DMS114 treated with DMSO at 0.1 percent for 48 hours (cell line): ENCODE data around the gene NCOR1.
"Not testable (repeated sequence)": the region's sequence is repeated elsewhere in the genome, so short reads cannot be mapped to it uniquely, and the experiment has no call there.

Source experiments
- DNase-seq: peaks from one replicate; lab custom pipeline; 2025; ENCODE audit not compliant: unreplicated experiment; lab: John Stamatoyannopoulos, UW

Gene NCOR1

GRCh38 chr17:16215273-16215964, at the start of gene NCOR1:
Gene NCOR1 (minus strand): TSS chr17:16215534. CDS start chr17:16194569, 20,965 bp downstream.
- peak; percentile 24 for DNase-seq

GRCh38 chr17:16262201-16262600, 46.9 kb upstream of the NCOR1 start:
- no peak for DNase-seq

- DNase-seq: no peak
These were observed 45.7 kb upstream of the NCOR1 start for GRCh38 chr17:16261049-16261448.

GRCh38 chr17:16259926-16260325, 44.6 kb upstream of the NCOR1 start:
- DNase-seq: no peak

GRCh38 chr17:16258901-16259300, 43.6 kb upstream of the NCOR1 start:
- no peak for DNase-seq

- no peak for DNase-seq
These were observed 40.2 kb upstream of the NCOR1 start for GRCh38 chr17:16255481-16255921.

- DNase-seq: no peak
These were observed 39.6 kb upstream of the NCOR1 start for GRCh38 chr17:16254773-16255400.

GRCh38 chr17:16251556-16251955, 36.2 kb upstream of the NCOR1 start:
- DNase-seq: no peak

GRCh38 chr17:16251043-16251442, 35.7 kb upstream of the NCOR1 start:
- DNase-seq: no peak

- DNase-seq: no peak
These were observed 35.3 kb upstream of the NCOR1 start for GRCh38 chr17:16250635-16251034.

- no peak for DNase-seq
These were observed 32.3 kb upstream of the NCOR1 start for GRCh38 chr17:16247586-16247984.

- DNase-seq: no peak
These were observed 28.6 kb upstream of the NCOR1 start for GRCh38 chr17:16243801-16244567.

GRCh38 chr17:16243385-16243784, 28.1 kb upstream of the NCOR1 start:
- no peak for DNase-seq

- DNase-seq: no peak
These were observed 26.6 kb upstream of the NCOR1 start for GRCh38 chr17:16241906-16242399.

- no peak for DNase-seq
These were observed 24.6 kb upstream of the NCOR1 start for GRCh38 chr17:16239931-16240330.

GRCh38 chr17:16232391-16232790, 17.1 kb upstream of the NCOR1 start:
- DNase-seq: no peak

- not testable (repeated sequence) for DNase-seq
These were observed 14.7 kb upstream of the NCOR1 start for GRCh38 chr17:16229912-16230561.

- DNase-seq: no peak
These were observed 7.1 kb upstream of the NCOR1 start for GRCh38 chr17:16222406-16222805.

- peak; percentile 15 for DNase-seq
These were observed 1.8 kb upstream of the NCOR1 start, which contains the start of gene PIGL for GRCh38 chr17:16217002-16217635. Gene PIGL (plus strand): TSS chr17:16217210. CDS start chr17:16217227, 17 bp downstream.

GRCh38 chr17:16216341-16217001, 1.1 kb upstream of the NCOR1 start:
- DNase-seq: not testable (repeated sequence)
